Activated naive CD4-positive, alpha-beta T cell treated with anti-CD3 and anti-CD28 coated beads, Interleukin-2, amount 10 ng/mL, durations not matched to agents 7 days and 5 days (primary cell): ENCODE measurements around the gene HIP1.
"Not testable (repeated sequence)": the region's sequence is repeated elsewhere in the genome, so short reads cannot be mapped to it uniquely, and the experiment has no call there.

ENCODE experiments used
- CTCF ChIA-PET: fragments of 350-600 bp; sonication (Branson Sonifier 250); formaldehyde crosslinking; loops from one replicate; lab custom pipeline; 2021; ENCODE audit warnings: antibody characterized with exemption; lab: Charles Lee
- DNase-seq: peaks from one replicate; pipeline ENCODE4 v3.0.0-alpha.2; 2020
- H3K27ac Mint-ChIP-seq: one replicate; pipeline ENCODE4 v1.8.0; 2021; ENCODE audit warnings: mild to moderate bottlenecking, moderate library complexity, mixed read lengths
- H3K27me3 Mint-ChIP-seq: one replicate; pipeline ENCODE4 v1.8.0; 2021; ENCODE audit warnings: mild to moderate bottlenecking, mixed read lengths
- H3K36me3 Mint-ChIP-seq: one replicate; pipeline ENCODE4 v1.8.0; 2021; ENCODE audit warnings: mixed read lengths
- H3K4me1 Mint-ChIP-seq: one replicate; pipeline ENCODE4 v1.8.0; 2021; ENCODE audit warnings: mixed read lengths
- H3K4me3 Mint-ChIP-seq: one replicate; pipeline ENCODE4 v1.8.0; 2021; ENCODE audit warnings: mild to moderate bottlenecking, moderate library complexity, mixed read lengths
- H3K9me3 Mint-ChIP-seq: one replicate; pipeline ENCODE4 v1.8.0; 2021; ENCODE audit warnings: mixed read lengths

Gene HIP1

DNA sequence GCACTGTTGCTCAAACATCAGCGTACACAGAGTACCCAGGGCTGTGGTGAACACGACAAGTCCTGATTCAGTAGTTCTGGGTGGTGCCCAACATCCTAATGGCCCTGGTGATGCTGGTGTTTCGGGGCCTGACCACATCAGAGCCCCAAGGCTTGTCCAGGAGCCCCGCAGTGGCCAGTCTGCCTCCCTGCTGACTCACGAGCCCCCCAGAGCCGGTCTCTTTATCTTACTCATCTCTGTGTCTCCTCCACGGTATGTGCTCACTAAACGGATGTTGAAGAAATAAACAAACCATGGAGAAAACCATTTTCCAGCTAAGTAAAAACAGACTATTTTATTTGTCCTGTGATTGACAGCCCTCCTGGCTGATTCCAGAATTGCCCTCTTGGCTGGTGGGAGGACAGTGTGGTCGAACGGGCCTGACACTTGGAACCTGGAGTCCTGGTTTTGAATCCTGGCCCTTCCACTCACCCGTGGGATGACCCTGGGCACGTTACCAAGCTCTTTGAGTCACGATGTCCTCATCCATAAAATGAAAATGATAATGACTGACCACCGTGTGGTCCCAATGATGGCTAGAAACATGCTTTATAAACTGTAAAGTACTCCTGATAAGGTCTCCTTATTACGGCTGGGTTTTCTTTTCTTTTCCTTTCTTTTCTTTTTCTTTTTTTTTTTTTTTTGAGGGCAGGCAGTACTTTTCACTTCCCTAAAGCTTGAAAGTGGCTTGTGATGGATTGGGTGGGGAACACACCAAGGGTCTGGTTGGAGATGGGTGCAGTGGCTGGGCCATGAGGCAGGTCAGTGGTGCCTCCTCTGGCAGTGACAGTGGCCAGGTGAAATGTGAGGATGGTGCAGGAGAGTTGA lies 5.7 kb downstream of the HIP1 start:
- Mint-ChIP-seq H3K36me3 (no peaks in the 10 kb centered on the region), H3K9me3 (no peaks in the 10 kb centered on the region), H3K27ac (no peak overlapping the region), H3K4me1 (peaks cover 19% of the 10 kb centered on the region), H3K27me3 (peaks cover 22% of the 10 kb centered on the region), H3K4me3 (no peak overlapping the region)
- DNase-seq, result no peak
- CTCF ChIA-PET, result interaction anchor here (0.6 kb wide), 1 partner anchor 288 kb away, joined by 3 read pairs; no protein-coding TSS in a partner anchor

GRCh38 chr7:75732016-75732521 lies 6.7 kb downstream of the HIP1 start:
- no peak overlapping the region for H3K4me3 Mint-ChIP-seq
- H3K9me3 Mint-ChIP-seq, result no peaks in the 10 kb centered on the region
- H3K27ac Mint-ChIP-seq, result no peak overlapping the region
- DNase-seq, result no peak
- H3K27me3 Mint-ChIP-seq, result peaks cover 13% of the 10 kb centered on the region
- H3K4me1 Mint-ChIP-seq, result peaks cover 22% of the 10 kb centered on the region
- no peaks in the 10 kb centered on the region for H3K36me3 Mint-ChIP-seq
- CTCF ChIA-PET, result no interaction called here

GRCh38 chr7:75729851-75730274 lies 8.9 kb downstream of the HIP1 start:
- no peaks in the 10 kb centered on the region for H3K27me3 Mint-ChIP-seq
- no peak overlapping the region for H3K27ac Mint-ChIP-seq
- no peak for DNase-seq
- H3K9me3 Mint-ChIP-seq, result no peaks in the 10 kb centered on the region
- H3K4me3 Mint-ChIP-seq, result no peak overlapping the region
- H3K4me1 Mint-ChIP-seq, result peaks cover 22% of the 10 kb centered on the region
- CTCF ChIA-PET, result no interaction called here
- no peaks in the 10 kb centered on the region for H3K36me3 Mint-ChIP-seq

GRCh38 chr7:75727881-75728593 lies 10.7 kb downstream of the HIP1 start:
- CTCF ChIA-PET, result no interaction called here
- Mint-ChIP-seq H3K4me3 (no peak overlapping the region), H3K36me3 (no peaks in the 10 kb centered on the region), H3K27me3 (peaks cover 3% of the 10 kb centered on the region), H3K27ac (peak overlapping the region; percentile 82), H3K9me3 (no peaks in the 10 kb centered on the region), H3K4me1 (peaks cover 22% of the 10 kb centered on the region)
- DNase-seq, result peak; percentile 41

- not testable (repeated sequence) for H3K4me3 Mint-ChIP-seq, H3K27ac Mint-ChIP-seq
- peaks cover 22% of the 10 kb centered on the region for H3K4me1 Mint-ChIP-seq
Observed at GRCh38 chr7:75727351-75727750, 11.4 kb downstream of the HIP1 start.

GRCh38 chr7:75725306-75725705 lies 13.4 kb downstream of the HIP1 start:
- H3K27me3 Mint-ChIP-seq, result peaks cover 3% of the 10 kb centered on the region
- peaks cover 22% of the 10 kb centered on the region for H3K4me1 Mint-ChIP-seq
- H3K36me3 Mint-ChIP-seq, result no peaks in the 10 kb centered on the region
- H3K4me3 Mint-ChIP-seq, result no peak overlapping the region
- no peak for DNase-seq
- H3K27ac Mint-ChIP-seq, result no peak overlapping the region
- CTCF ChIA-PET, result no interaction called here
- no peaks in the 10 kb centered on the region for H3K9me3 Mint-ChIP-seq

More at GRCh38 chr7:75727351-75727750, 11.4 kb downstream of the HIP1 start:
- DNase-seq, CTCF ChIA-PET, H3K36me3 Mint-ChIP-seq, H3K27me3 Mint-ChIP-seq, H3K9me3 Mint-ChIP-seq: not testable (repeated sequence)

DNA sequence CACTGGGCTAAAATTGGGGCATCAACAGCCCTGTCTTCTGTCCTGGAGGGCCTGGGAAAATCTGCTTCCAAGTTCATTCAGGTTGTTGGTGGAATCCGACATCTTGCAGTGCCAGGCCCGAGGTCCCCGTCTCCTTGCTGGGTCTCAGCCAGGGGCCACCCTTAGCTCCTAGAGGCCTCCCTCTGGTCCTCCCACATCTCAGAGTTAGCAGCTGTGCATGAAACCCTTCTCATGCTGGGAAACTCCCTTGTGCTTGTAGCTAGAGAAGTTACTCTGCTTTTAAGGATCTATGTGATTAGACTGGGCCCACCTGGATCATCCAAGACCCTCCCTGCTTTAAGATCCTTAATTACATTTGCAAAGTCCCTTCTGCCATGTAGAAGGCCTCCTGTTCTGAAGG lies 15.3 kb downstream of the HIP1 start:
- H3K27me3 Mint-ChIP-seq, result peaks cover 3% of the 10 kb centered on the region
- no peaks in the 10 kb centered on the region for H3K36me3 Mint-ChIP-seq
- no peaks in the 10 kb centered on the region for H3K9me3 Mint-ChIP-seq
- H3K4me3 Mint-ChIP-seq, result no peak overlapping the region
- CTCF ChIA-PET, result no interaction called here
- DNase-seq, result no peak
- no peak overlapping the region for H3K27ac Mint-ChIP-seq
- H3K4me1 Mint-ChIP-seq, result peaks cover 11% of the 10 kb centered on the region

GRCh38 chr7:75722373-75722772 lies 16.4 kb downstream of the HIP1 start:
- H3K27ac Mint-ChIP-seq, result no peak overlapping the region
- H3K27me3 Mint-ChIP-seq, result peaks cover 3% of the 10 kb centered on the region
- H3K4me3 Mint-ChIP-seq, result no peak overlapping the region
- H3K9me3 Mint-ChIP-seq, result no peaks in the 10 kb centered on the region
- no peak for DNase-seq
- H3K4me1 Mint-ChIP-seq, result no peaks in the 10 kb centered on the region
- CTCF ChIA-PET, result no interaction called here
- H3K36me3 Mint-ChIP-seq, result no peaks in the 10 kb centered on the region

GRCh38 chr7:75721922-75722321 lies 16.8 kb downstream of the HIP1 start:
- CTCF ChIA-PET, H3K4me1 Mint-ChIP-seq, H3K9me3 Mint-ChIP-seq, H3K36me3 Mint-ChIP-seq, H3K4me3 Mint-ChIP-seq, DNase-seq, H3K27me3 Mint-ChIP-seq: not testable (repeated sequence)
- peak overlapping the region; percentile 37 for H3K27ac Mint-ChIP-seq

DNA sequence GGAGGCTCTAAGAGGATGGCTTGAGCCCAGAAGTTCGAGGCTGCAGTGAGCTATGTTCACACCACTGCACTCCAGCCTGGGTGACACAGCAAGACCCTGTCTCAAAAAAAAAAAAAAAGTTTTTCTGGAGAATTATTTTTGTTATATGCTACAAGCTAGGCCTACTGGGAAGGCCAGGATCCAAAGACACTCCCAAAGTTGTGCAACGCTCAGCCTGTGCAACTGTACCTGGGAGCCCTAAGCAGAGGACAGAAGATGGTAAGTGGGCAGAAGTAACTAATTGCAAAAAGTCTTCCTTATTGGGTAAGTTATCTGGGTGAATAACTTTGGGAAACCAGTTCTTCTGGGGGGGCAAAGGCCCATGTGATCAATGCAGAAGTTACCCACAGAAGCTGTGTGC lies 17.3 kb downstream of the HIP1 start:
- no peak for DNase-seq
- no peaks in the 10 kb centered on the region for H3K36me3 Mint-ChIP-seq
- peaks cover 3% of the 10 kb centered on the region for H3K27me3 Mint-ChIP-seq
- no peaks in the 10 kb centered on the region for H3K4me1 Mint-ChIP-seq
- H3K4me3 Mint-ChIP-seq, result no peak overlapping the region
- no peaks in the 10 kb centered on the region for H3K9me3 Mint-ChIP-seq
- CTCF ChIA-PET, result interaction anchor here (0.7 kb wide), 1 partner anchor 1675 kb away, joined by 3 read pairs; no protein-coding TSS in a partner anchor
- no peak overlapping the region for H3K27ac Mint-ChIP-seq

- Mint-ChIP-seq H3K27me3 (peaks cover 3% of the 10 kb centered on the region), H3K4me3 (no peak overlapping the region), H3K36me3 (no peaks in the 10 kb centered on the region), H3K4me1 (no peaks in the 10 kb centered on the region), H3K27ac (no peak overlapping the region), H3K9me3 (no peaks in the 10 kb centered on the region)
- CTCF ChIA-PET, result interaction anchor here (0.6 kb wide), 1 partner anchor 1693 kb away, joined by 5 read pairs; no protein-coding TSS in a partner anchor
- no peak for DNase-seq
Observed at GRCh38 chr7:75719626-75720025, 19.1 kb downstream of the HIP1 start.

- CTCF ChIA-PET, result no interaction called here
- H3K9me3 Mint-ChIP-seq, result no peaks in the 10 kb centered on the region
- no peak overlapping the region for H3K27ac Mint-ChIP-seq
- peaks cover 2% of the 10 kb centered on the region for H3K27me3 Mint-ChIP-seq
- DNase-seq, result no peak
- H3K4me1 Mint-ChIP-seq, result no peaks in the 10 kb centered on the region
- no peak overlapping the region for H3K4me3 Mint-ChIP-seq
- no peaks in the 10 kb centered on the region for H3K36me3 Mint-ChIP-seq
Observed at GRCh38 chr7:75718390-75719031, 20.2 kb downstream of the HIP1 start.

DNA sequence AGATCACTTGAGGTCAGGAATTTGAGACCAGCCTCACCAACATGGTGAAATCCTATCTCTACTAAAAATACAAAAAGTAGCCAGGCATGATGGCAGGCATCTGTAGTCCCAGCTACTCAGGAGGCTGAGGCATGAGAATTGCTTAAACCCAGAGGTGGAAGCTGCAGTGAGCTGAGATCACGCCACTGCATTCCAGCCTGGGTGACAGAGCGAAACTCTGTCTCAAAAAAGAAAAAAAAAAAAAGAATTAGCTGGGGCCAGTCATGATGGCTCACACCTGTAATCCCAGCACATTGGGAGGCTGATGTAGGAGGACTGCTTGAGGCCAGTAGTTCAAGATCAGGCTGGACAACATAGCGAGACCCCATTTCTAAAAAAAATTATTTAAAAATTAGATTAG lies 21.0 kb downstream of the HIP1 start:
- H3K9me3 Mint-ChIP-seq, DNase-seq, H3K27me3 Mint-ChIP-seq, CTCF ChIA-PET, H3K27ac Mint-ChIP-seq, H3K4me1 Mint-ChIP-seq, H3K4me3 Mint-ChIP-seq, H3K36me3 Mint-ChIP-seq: not testable (repeated sequence)

DNA sequence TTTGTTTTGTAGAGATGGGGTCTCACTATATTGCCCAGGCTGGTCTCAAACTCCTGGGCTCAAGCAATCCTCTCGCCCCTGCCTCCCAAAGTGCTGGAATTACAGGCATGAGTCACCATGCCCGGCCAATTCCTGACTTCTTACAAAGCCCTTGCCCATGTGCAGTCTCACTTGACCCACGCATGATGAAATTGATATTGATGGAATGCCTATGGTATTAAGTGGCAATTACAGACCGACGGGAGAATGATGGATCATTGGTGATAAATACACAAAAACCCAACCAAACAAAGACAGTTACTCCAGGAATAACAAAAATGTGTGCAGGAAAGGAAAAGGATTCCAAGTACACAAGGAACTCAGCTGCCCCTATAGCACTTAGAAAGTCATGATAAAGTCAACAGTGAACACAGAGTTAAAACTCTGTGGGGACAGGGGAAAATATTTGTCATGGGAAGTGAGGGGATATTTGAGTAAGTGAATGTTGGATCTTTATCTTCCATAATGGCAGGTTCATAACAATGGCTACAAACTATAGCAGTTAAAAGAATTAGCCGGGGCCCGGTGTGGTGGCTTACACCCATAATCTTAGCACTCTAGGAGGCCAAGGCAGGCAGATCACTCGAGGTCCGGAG lies 21.6 kb downstream of the HIP1 start:
- DNase-seq, result no peak
- CTCF ChIA-PET, result no interaction called here
- no peak overlapping the region for H3K4me3 Mint-ChIP-seq
- H3K27ac Mint-ChIP-seq, result no peak overlapping the region
- no peaks in the 10 kb centered on the region for H3K9me3 Mint-ChIP-seq
- H3K27me3 Mint-ChIP-seq, result peaks cover 5% of the 10 kb centered on the region
- no peaks in the 10 kb centered on the region for H3K36me3 Mint-ChIP-seq
- no peaks in the 10 kb centered on the region for H3K4me1 Mint-ChIP-seq
